Muscle layer of duodenum (tissue), 2 donors: ENCODE measurements around the gene CIAO1.
A peak's percentile ranks its signal among the peaks of the same experiment; 100 is the strongest.

Source experiments
- H3K27ac ChIP-seq: one replicate; pipeline ENCODE4 v1.7.0; 2013; ENCODE audit warnings: mild to moderate bottlenecking, low read length
- H3K27me3 ChIP-seq: one replicate; pipeline ENCODE4 v1.7.0; 2013; ENCODE audit warnings: low read depth, mild to moderate bottlenecking, control low read depth, low read length
- H3K36me3 ChIP-seq, 2 donors: one replicate each; pipeline ENCODE4 v1.7.0; 2013; ENCODE audit warnings: low read length in 2 of 2, control low read depth in 1 of 2, mild to moderate bottlenecking in 1 of 2; ENCODE audit not compliant: insufficient read depth in 2 of 2, control insufficient read depth in 1 of 2
- H3K4me1 ChIP-seq, 2 donors: one replicate each; pipeline ENCODE4 v1.7.0; 2013; ENCODE audit warnings: low read length in 2 of 2, mild to moderate bottlenecking in 2 of 2, control low read depth in 1 of 2, moderate library complexity in 1 of 2; ENCODE audit not compliant: insufficient read depth in 2 of 2, control insufficient read depth in 1 of 2
- H3K4me3 ChIP-seq, 2 donors: one replicate each; pipeline ENCODE4 v1.7.0; 2013; ENCODE audit warnings: low read length in 2 of 2, low read depth in 1 of 2, mild to moderate bottlenecking in 1 of 2
- H3K9me3 ChIP-seq, 2 donors: one replicate each; pipeline ENCODE4 v1.7.0; 2013; ENCODE audit warnings: low read length in 2 of 2, control low read depth in 1 of 2, mild to moderate bottlenecking in 1 of 2; ENCODE audit not compliant: control insufficient read depth in 1 of 2
- donor health status: healthy.

Gene CIAO1

GRCh38 chr2:96316999-96317398 is 51.0 kb downstream of the CIAO1 start:
- Histone ChIP-seq H3K4me1 (peaks cover 0 to 12% of the 10 kb centered on the region in 2 donors), H3K9me3 (no peaks in the 10 kb centered on the region), H3K27me3 (peaks cover 9% of the 10 kb centered on the region), H3K27ac (no peak overlapping the region), H3K4me3 (no peak overlapping the region), H3K36me3 (no peaks in the 10 kb centered on the region)

GRCh38 chr2:96317584-96317997 is 51.6 kb downstream of the CIAO1 start:
- Histone ChIP-seq H3K4me3 (no peak overlapping the region), H3K27ac (no peak overlapping the region), H3K36me3 (no peaks in the 10 kb centered on the region), H3K27me3 (peaks cover 9% of the 10 kb centered on the region), H3K4me1 (peaks cover 0 to 14% of the 10 kb centered on the region in 2 donors), H3K9me3 (no peaks in the 10 kb centered on the region)

- no peaks in the 10 kb centered on the region for H3K36me3 ChIP-seq
- peaks cover 11% of the 10 kb centered on the region for H3K27me3 ChIP-seq
- peaks cover 0 to 14% of the 10 kb centered on the region in 2 donors for H3K4me1 ChIP-seq
- no peak overlapping the region for H3K27ac ChIP-seq
- no peak overlapping the region for H3K4me3 ChIP-seq
- H3K9me3 ChIP-seq = no peaks in the 10 kb centered on the region
These were observed 52.7 kb downstream of the CIAO1 start for GRCh38 chr2:96318723-96319122.

- H3K9me3 ChIP-seq = no peaks in the 10 kb centered on the region
- no peaks in the 10 kb centered on the region for H3K36me3 ChIP-seq
- H3K4me1 ChIP-seq = peaks cover 0 to 14% of the 10 kb centered on the region in 2 donors
- no peak overlapping the region for H3K27ac ChIP-seq
- H3K4me3 ChIP-seq = no peak overlapping the region
- peaks cover 13% of the 10 kb centered on the region for H3K27me3 ChIP-seq
These were observed 53.4 kb downstream of the CIAO1 start for GRCh38 chr2:96319396-96319795.

- Histone ChIP-seq H3K4me3 (no peak overlapping the region), H3K9me3 (no peaks in the 10 kb centered on the region), H3K27ac (no peak overlapping the region), H3K36me3 (no peaks in the 10 kb centered on the region), H3K4me1 (peaks cover 0 to 14% of the 10 kb centered on the region in 2 donors), H3K27me3 (peaks cover 20% of the 10 kb centered on the region)
These were observed 54.3 kb downstream of the CIAO1 start for GRCh38 chr2:96320326-96320725.

- Histone ChIP-seq H3K36me3 (no peaks in the 10 kb centered on the region), H3K27ac (no peak overlapping the region), H3K27me3 (peaks cover 20% of the 10 kb centered on the region), H3K9me3 (no peaks in the 10 kb centered on the region), H3K4me3 (peak overlapping the region; percentile 68 to 89), H3K4me1 (peaks cover 0 to 14% of the 10 kb centered on the region in 2 donors)
These were observed 55.0 kb downstream of the CIAO1 start for GRCh38 chr2:96320728-96321622.
